Measurements from ENCODE around the gene STARD3. TPM values are rescaled to one million over a fixed set of nuclear protein-coding genes. Genes with fewer than 3 reads are reported as not detected.

Gene STARD3
- polyA plus RNA-seq, 3 donors from 2014 or later: 45.1 to 88.6 (median 78.5) TPM

Other genes starting within 250 kb of the STARD3 start
- 1 to 10 TPM in 2 of 3 donors, under 1 TPM in 1; 0.55 to 4.9 (median 2.4) TPM for gene FBXL20, start 235.5 kb upstream of the STARD3 start, polyA plus RNA-seq
- gene MED1, start 185.9 kb upstream of the STARD3 start, polyA plus RNA-seq: 10 to 100 TPM in 2 of 3 donors, 1 to 10 TPM in 1; 8.6 to 27.2 (median 12.0) TPM
- gene CDK12, start 175.7 kb upstream of the STARD3 start, polyA plus RNA-seq: 1 to 10 TPM in 2 of 3 donors, under 1 TPM in 1; 0.12 to 5.9 (median 1.7) TPM
- not detected for gene NEUROD2, start 29.2 kb upstream of the STARD3 start, polyA plus RNA-seq
- not detected for gene PPP1R1B, start 10.2 kb upstream of the STARD3 start, polyA plus RNA-seq
- gene TCAP, start 28.2 kb downstream of the STARD3 start, polyA plus RNA-seq: not detected
- 1 to 10 TPM in 2 of 3 donors, not detected in 1; 1.4 to 1.6 TPM for gene PNMT, start 31.3 kb downstream of the STARD3 start, polyA plus RNA-seq
- 10 to 100 TPM; 24.0 to 47.1 (median 37.8) TPM for gene PGAP3, start 50.9 kb downstream of the STARD3 start, polyA plus RNA-seq
- 10 to 100 TPM; 14.5 to 49.2 (median 25.2) TPM for gene ERBB2, start 62.9 kb downstream of the STARD3 start, polyA plus RNA-seq
- gene MIEN1, start 93.4 kb downstream of the STARD3 start, polyA plus RNA-seq: 100 to 1,000 TPM; 181 to 197 (median 181) TPM
- gene GRB7, start 100.8 kb downstream of the STARD3 start, polyA plus RNA-seq: not detected
- 10 to 100 TPM in 2 of 3 donors, 1 to 10 TPM in 1; 3.1 to 77.5 (median 15.7) TPM for gene IKZF3, start 227.2 kb downstream of the STARD3 start, polyA plus RNA-seq
- gene ZPBP2, start 231.1 kb downstream of the STARD3 start, polyA plus RNA-seq: not detected

Data from immature natural killer cell (primary cell).